ENCODE results near the gene TOPAZ1. TPM values are rescaled to one million over a fixed set of nuclear protein-coding genes. Genes with fewer than 3 reads are reported as not detected.

TOPAZ1 gene
- total and polyA plus RNA-seq, 2 of the 13 experiments (the other 11 are each of a cell fraction or from before 2014, with no cell fraction given): not detected

DNA sequence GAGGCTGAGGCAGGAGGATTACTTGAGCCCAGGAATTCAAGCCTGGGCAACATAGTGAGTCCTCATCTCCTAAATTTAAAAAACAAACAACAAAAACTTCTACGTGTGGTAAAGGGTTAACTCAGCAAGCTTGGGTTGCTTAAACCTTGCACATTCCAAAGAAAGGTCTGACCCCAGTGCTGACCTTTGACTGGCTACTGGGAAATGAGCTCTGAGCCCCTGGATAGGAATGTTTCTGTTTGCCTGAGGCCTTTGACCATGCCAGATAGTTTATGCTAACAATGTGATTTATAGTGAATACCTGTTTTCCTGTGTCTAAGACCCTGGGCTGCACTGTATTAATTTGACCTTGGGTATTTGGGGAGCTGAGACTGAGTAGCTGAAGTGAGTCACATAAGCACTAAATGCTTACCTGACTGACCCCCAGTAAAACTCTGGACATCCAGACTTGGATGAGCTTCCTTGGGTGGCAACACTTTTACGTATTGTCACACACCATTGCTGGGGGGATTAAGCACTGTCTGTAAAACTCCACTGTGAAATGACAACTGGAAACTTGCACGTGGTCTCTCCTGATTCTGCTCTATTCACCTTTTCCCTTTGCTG, 117.6 kb downstream of the TOPAZ1 start (continued):
- TF ChIP-seq GATAD1 (CRISPR knock-in tag; IDR thresholded peaks at IDR 0.05) (peak; percentile 35; the same call in 1 of the 2 replicates), HOXD1 (CRISPR knock-in tag; IDR thresholded peaks at IDR 0.05) (peak; percentile 89), ZNF510 (CRISPR knock-in tag; IDR thresholded peaks at IDR 0.05; ENCODE audit: low read depth) (no peak), FOXK1 (CRISPR knock-in tag; IDR thresholded peaks at IDR 0.05; ENCODE audit: borderline replicate concordance, low read depth) (peak; percentile 77; the same call in 1 of the 2 replicates), BRCA1 (CRISPR knock-in tag; IDR thresholded peaks at IDR 0.05) (no peak), ARNT2 (CRISPR knock-in tag; IDR thresholded peaks at IDR 0.05; ENCODE audit: low read depth) (0 out of 2 replicates have a peak, but pooled peaks have one; percentile 40), ZNF460 (CRISPR knock-in tag; IDR thresholded peaks at IDR 0.05; ENCODE audit: borderline replicate concordance) (no peak), ATF1 (CRISPR knock-in tag; IDR thresholded peaks at IDR 0.05) (peak; percentile 60), STAG1 (CRISPR knock-in tag; IDR thresholded peaks at IDR 0.05) (peak; percentile 12), SOX6 (IDR thresholded peaks at IDR 0.05) (no peak), SOX6 (CRISPR knock-in tag; IDR thresholded peaks at IDR 0.05) (peak; percentile 95), DPF2 (CRISPR knock-in tag; IDR thresholded peaks at IDR 0.05; ENCODE audit: borderline replicate concordance, low read depth) (peak; percentile 74; the same call in 1 of the 2 replicates), ZNF781 (CRISPR knock-in tag; IDR thresholded peaks at IDR 0.05; ENCODE audit: borderline replicate concordance, not compliant biosample characterization) (peak; percentile 43), PHF21A (CRISPR knock-in tag; IDR thresholded peaks at IDR 0.05) (peak; percentile 92), ZNF644 (CRISPR knock-in tag; IDR thresholded peaks at IDR 0.05; ENCODE audit: low read depth) (peak; percentile 49; the same call in 1 of the 2 replicates), NCOA2 (CRISPR knock-in tag; IDR thresholded peaks at IDR 0.05) (peak; percentile 96), RBM39 (IDR thresholded peaks at IDR 0.05; ENCODE audit: low read depth, low read length, poor library complexity, severe bottlenecking) (no peak), MED8 (CRISPR knock-in tag; IDR thresholded peaks at IDR 0.05; ENCODE audit: insufficient replicate concordance) (peak; percentile 59), ATF7-NPFF (CRISPR knock-in tag; IDR thresholded peaks at IDR 0.05; ENCODE audit: low read depth) (no peak), KLF16 (CRISPR knock-in tag; IDR thresholded peaks at IDR 0.05) (peak in 1 of 2 experiments; percentile 43; a peak in 1 of 4 replicates), SOX5 (CRISPR knock-in tag; IDR thresholded peaks at IDR 0.05; ENCODE audit: borderline replicate concordance) (peak; percentile 91), FOXP1 (IDR thresholded peaks at IDR 0.05) (no peak), FOXP1 (CRISPR knock-in tag; IDR thresholded peaks at IDR 0.05) (peak; percentile 75; the same call in 1 of the 2 replicates), NCOR1 (IDR thresholded peaks at IDR 0.05; ENCODE audit: borderline replicate concordance, low read length) (peak; percentile 96)
- TF ChIP-seq, protein P1, sequence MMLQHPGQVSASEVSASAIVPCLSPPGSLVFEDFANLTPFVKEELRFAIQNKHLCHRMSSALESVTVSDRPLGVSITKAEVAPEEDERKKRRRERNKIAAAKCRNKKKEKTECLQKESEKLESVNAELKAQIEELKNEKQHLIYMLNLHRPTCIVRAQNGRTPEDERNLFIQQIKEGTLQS (CRISPR knock-in tag; IDR thresholded peaks at IDR 0.05): peak; percentile 54; the same call in 1 of the 2 replicates
- TF ChIP-seq, protein P2, sequence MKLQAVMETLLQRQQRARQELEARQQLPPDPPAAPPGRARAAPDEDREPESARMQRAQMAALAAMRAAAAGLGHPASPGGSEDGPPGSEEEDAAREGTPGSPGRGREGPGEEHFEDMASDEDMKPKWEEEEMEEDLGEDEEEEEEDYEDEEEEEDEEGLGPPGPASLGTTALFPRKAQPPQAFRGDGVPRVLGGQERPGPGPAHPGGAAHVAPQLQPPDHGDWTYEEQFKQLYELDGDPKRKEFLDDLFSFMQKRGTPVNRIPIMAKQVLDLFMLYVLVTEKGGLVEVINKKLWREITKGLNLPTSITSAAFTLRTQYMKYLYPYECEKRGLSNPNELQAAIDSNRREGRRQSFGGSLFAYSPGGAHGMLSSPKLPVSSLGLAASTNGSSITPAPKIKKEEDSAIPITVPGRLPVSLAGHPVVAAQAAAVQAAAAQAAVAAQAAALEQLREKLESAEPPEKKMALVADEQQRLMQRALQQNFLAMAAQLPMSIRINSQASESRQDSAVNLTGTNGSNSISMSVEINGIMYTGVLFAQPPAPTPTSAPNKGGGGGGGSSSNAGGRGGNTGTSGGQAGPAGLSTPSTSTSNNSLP (IDR thresholded peaks at IDR 0.05; ENCODE audit: low read depth, low read length): peak; percentile 80
- TF ChIP-seq, protein P3, sequence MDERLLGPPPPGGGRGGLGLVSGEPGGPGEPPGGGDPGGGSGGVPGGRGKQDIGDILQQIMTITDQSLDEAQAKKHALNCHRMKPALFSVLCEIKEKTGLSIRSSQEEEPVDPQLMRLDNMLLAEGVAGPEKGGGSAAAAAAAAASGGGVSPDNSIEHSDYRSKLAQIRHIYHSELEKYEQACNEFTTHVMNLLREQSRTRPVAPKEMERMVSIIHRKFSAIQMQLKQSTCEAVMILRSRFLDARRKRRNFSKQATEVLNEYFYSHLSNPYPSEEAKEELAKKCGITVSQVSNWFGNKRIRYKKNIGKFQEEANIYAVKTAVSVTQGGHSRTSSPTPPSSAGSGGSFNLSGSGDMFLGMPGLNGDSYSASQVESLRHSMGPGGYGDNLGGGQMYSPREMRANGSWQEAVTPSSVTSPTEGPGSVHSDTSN (CRISPR knock-in tag; IDR thresholded peaks at IDR 0.05): no peak
- TF ChIP-seq, protein P4, sequence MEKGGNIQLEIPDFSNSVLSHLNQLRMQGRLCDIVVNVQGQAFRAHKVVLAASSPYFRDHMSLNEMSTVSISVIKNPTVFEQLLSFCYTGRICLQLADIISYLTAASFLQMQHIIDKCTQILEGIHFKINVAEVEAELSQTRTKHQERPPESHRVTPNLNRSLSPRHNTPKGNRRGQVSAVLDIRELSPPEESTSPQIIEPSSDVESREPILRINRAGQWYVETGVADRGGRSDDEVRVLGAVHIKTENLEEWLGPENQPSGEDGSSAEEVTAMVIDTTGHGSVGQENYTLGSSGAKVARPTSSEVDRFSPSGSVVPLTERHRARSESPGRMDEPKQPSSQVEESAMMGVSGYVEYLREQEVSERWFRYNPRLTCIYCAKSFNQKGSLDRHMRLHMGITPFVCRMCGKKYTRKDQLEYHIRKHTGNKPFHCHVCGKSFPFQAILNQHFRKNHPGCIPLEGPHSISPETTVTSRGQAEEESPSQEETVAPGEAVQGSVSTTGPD (CRISPR knock-in tag; IDR thresholded peaks at IDR 0.05): peak; percentile 77; the same call in 1 of the 2 replicates

All from HepG2 (cell line).